ENCODE measurements around the gene RGS3.
"Not testable (repeated sequence)": the region's sequence is repeated elsewhere in the genome, so short reads cannot be mapped to it uniquely, and the experiment has no call there.

RGS3 gene

DNA sequence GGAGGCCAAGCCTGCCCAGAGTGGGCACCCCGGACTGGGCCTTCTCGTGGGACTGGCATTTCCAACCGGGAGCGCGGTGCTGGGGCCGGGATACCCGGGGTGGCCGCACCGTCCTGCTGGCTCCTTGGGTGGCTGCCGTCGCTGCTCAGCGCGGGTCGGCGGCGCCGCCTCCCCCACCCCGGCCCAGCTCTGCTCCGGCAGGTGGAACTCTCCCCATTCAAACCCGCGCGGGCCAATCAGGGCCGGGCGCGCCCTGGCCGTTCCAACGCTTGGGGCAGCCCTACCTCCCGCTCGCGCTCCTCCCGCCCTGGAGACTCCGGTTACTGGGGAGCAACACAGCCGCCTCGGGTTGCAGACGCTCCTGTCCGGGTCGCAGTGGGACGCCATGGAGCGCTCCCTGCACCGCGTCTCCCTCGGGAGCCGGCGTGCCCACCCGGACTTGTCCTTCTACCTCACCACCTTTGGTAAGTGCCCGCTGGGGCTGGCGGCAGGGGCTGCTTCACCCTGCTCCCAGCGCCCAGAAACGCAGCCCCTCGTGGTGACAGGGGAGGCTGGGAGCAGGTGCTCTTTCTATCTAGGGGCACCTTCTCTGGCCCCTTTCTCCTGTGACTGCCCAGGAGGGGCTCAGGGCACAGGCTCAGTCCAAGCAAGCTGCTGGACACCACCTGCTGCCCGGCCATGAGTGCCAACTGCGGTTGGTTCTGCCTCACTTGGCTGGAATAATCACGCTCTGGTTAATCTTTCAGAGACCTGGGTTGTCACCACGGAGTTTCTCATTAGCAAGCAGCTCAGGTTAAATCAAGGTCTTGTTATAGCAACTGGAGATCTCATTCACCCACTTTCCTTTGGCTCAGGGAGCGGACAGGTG is at the start of gene RGS3:
Gene RGS3, plus strand, starts transcription at position 310 of the 868 bp plus-strand sequence. Its CDS starts 76 bp downstream, at position 386.
- DNase-seq (ENCODE audit: low spot score) = peak; percentile 76

- DNase-seq (ENCODE audit: low spot score) = no peak
These were observed 47.3 kb upstream of the RGS3 start for GRCh38 chr9:113416149-113416721.

GRCh38 chr9:113417370-113417769 is 46.2 kb upstream of the RGS3 start:
- DNase-seq (ENCODE audit: low spot score) = no peak

GRCh38 chr9:113421726-113422125 is 41.8 kb upstream of the RGS3 start:
- DNase-seq (ENCODE audit: low spot score) = no peak

DNA sequence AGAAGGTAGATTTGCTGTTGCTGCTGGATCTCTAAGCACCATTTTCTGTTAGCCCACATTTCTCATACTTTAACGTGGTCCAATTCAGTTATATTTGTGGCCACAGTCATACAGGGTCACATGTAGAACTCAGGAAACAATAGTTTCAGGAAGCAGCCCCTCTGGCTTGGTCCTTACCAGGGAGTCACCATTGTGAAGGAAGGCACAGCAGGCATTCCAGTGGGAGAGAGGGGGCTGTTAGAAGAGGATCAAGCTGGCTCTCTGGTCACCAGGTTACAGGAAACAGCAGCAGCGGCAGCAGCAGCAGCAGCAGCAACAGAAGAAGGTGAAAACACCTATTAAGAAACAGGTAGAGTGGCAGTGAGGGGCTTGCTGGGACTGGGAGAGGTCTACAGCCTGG is 38.5 kb upstream of the RGS3 start:
- no peak for DNase-seq (ENCODE audit: low spot score)

DNA sequence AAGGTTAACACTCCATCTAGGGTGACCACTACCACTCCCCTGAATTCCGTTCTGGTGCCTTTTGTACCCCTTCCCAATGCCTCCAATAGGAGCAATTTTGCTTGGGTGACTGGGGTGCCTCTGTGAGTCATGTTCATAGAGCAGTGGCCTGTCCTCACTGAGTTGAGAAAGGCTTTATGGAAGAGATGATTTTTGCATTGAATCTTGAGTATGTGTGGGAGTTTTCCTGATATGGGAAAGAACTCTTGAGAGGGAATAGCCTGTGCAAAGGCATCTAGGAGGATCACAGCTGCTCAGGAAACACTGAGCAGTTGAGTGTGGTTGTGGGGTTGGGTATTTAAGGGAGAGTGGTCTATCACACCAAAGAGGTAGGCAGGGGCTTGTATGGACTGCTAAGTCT is 36.8 kb upstream of the RGS3 start:
- DNase-seq (ENCODE audit: low spot score) = no peak

GRCh38 chr9:113427629-113428028 is 35.9 kb upstream of the RGS3 start:
- no peak for DNase-seq (ENCODE audit: low spot score)

GRCh38 chr9:113428062-113428615 is 35.4 kb upstream of the RGS3 start:
- DNase-seq (ENCODE audit: low spot score) = no peak

GRCh38 chr9:113431191-113431590 is 32.3 kb upstream of the RGS3 start:
- DNase-seq (ENCODE audit: low spot score) = no peak

GRCh38 chr9:113436728-113437515 is 26.6 kb upstream of the RGS3 start:
- no peak for DNase-seq (ENCODE audit: low spot score)

- not testable (repeated sequence) for DNase-seq (ENCODE audit: low spot score)
These were observed 25.8 kb upstream of the RGS3 start for GRCh38 chr9:113437716-113438115.

GRCh38 chr9:113444736-113445135 is 18.8 kb upstream of the RGS3 start:
- DNase-seq (ENCODE audit: low spot score) = no peak

DNA sequence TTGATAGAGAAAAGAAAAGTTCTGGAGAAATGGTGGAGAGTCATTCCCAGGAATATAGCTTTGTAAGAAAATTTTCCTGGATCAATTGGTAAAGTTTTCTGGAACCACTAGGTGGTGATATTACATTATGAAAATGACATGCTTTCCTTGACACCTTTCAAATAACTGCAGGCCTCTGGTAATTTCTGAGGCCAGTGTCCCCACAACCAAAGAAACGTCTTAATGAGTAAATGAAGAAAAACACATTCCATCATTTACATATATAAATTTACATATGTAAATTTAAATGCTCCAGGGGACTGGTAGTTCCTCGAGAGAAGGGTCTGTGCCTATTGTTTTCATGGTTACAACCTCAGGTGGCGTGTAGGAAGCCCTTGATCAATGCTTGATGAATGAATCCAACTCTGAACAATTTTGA is 17.2 kb upstream of the RGS3 start:
- peak; percentile 69 for DNase-seq (ENCODE audit: low spot score)

- DNase-seq (ENCODE audit: low spot score) = no peak
These were observed 14.2 kb upstream of the RGS3 start for GRCh38 chr9:113449376-113449775.

DNA sequence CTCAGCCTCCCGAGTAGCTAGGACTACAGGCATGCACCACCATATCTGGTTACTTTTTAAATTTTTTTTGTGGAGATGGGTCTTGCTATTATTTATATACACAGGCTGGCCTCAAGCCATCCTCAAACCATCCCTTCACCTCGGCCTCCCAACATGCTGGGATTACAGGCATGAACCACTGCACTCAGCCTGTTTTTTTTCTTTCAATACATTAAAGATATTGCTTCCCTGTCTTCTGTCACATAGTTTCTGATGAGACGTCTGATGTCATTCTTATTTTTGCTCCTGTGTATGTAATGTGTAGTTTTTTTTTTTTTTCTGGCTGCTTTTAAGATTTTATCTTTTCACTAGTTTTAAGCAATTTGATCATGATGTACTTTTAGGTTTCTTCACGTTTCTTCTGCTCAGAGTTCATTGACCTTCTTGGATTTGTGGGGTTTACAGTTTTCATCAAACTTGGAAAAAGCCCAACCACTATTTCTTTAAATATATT is 11.4 kb upstream of the RGS3 start:
- no peak for DNase-seq (ENCODE audit: low spot score)

DNA sequence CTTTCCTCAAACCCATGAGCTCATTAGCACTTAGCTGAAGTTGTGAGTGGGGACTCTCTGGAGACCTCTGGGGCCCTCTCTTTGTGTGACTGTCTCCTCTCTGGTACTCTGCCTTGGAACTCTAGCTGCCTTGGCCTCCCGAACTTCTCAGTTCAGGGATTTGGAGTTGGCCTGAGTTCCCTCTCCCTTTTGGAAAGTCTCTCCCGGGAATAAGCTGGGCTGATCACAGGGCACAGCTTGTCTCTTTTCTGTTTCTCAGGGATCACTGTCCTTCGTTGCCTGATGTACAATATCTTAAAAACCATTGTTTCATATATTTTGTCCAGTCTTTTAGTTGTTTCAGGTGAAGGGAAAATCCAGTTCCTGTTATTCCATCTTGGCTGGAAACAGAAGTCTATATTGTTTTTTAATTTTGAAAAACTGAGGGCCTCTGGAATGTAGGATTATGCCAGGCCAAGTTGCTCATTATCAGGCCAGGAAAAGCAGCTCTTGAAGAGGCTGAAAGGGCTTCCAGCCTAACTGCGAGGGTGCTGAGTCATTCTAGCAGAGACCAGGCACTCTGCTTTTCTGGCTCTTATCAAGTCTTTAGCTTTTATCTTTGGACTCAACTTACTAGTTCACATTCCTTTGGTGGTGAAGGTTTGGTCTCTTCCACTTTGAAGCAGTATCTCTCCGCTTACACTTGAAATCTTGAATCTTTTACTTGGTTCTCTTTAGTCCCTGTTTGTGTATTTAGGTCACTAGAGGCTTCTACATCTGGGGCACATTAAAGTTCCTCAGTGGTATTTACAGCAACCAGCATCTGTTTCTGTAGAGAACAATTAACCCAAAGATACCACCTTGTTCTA is 8.4 kb upstream of the RGS3 start:
- peak; percentile 36 for DNase-seq (ENCODE audit: low spot score)

DNA sequence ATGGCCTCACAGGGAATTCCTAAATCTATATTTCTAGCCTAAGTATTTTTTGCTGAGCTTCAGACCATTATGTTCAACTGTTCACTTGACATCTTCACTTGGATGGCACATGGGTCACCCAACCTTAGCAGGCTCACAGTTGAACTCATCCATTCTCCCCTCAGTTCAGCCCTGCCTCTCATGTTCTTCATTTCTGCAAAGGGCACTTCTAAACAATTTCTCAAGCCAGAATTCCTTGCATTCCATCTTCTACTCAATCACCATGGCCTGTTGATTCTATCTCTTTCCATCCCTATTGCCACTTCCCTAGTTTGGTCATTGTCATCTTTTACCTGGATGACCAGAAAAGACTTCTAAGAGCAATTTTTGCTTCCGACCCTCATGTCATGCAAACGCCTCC is 7.3 kb upstream of the RGS3 start:
- DNase-seq (ENCODE audit: low spot score) = no peak

- no peak for DNase-seq (ENCODE audit: low spot score)
These were observed 2.2 kb upstream of the RGS3 start for GRCh38 chr9:113461285-113461684.

DNA sequence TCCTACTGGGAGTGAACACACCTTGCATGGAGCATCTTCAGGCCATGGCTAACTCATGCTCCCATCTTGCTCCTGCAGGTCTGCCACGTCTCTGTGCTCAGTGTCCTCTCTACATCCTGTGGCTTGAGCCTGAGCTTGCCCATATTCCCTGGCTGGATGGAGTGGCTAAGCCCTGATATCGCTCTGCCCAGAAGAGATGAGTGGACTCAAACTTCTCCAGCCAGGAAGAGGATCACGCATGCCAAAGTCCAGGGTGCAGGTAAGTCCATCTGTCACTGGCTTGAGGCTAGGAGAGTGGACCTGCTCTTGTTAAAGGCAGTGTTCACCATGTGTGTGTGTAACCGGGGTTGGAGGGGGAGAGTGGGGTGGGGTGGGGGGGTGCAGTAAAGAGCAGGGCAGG is 1.6 kb upstream of the RGS3 start:
- DNase-seq (ENCODE audit: low spot score) = no peak

- DNase-seq (ENCODE audit: low spot score) = no peak
These were observed 693 bp upstream of the RGS3 start for GRCh38 chr9:113462781-113463286.

GRCh38 chr9:113464286-113464660 is 746 bp downstream of the RGS3 start:
- DNase-seq (ENCODE audit: low spot score) = no peak
